Stomach (tissue), 4 donors: ENCODE measurements around the gene PPP1R1A.

ENCODE experiments used
- POLR2AphosphoS5 ChIP-seq, 3 donors: sonication (generic); formaldehyde crosslinking; IDR thresholded peaks; one replicate each; pipeline ENCODE4 v1.6.1; 2016; ENCODE audit warnings: antibody characterized with exemption in 3 of 3
- TF ChIP-seq, protein P1 (sequence below), 7 experiments: fragments of 450-650 bp in 4 of 7; fragments of 200-600 bp in 3 of 7; sonication (generic) in 3 of 7; IDR thresholded peaks; one replicate each; pipeline ENCODE4 v1.5.1; 2016 to 2019; ENCODE audit warnings: antibody characterized with exemption in 7 of 7, control low read depth in 2 of 7, mild to moderate bottlenecking in 1 of 7

GRCh38 chr12:54601841-54602240 lies 13.4 kb upstream of the PPP1R1A start:
- TF ChIP-seq POLR2AphosphoS5 (IDR thresholded peaks at IDR 0.05), result no peak
- TF ChIP-seq, protein P1, sequence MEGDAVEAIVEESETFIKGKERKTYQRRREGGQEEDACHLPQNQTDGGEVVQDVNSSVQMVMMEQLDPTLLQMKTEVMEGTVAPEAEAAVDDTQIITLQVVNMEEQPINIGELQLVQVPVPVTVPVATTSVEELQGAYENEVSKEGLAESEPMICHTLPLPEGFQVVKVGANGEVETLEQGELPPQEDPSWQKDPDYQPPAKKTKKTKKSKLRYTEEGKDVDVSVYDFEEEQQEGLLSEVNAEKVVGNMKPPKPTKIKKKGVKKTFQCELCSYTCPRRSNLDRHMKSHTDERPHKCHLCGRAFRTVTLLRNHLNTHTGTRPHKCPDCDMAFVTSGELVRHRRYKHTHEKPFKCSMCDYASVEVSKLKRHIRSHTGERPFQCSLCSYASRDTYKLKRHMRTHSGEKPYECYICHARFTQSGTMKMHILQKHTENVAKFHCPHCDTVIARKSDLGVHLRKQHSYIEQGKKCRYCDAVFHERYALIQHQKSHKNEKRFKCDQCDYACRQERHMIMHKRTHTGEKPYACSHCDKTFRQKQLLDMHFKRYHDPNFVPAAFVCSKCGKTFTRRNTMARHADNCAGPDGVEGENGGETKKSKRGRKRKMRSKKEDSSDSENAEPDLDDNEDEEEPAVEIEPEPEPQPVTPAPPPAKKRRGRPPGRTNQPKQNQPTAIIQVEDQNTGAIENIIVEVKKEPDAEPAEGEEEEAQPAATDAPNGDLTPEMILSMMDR (IDR thresholded peaks at IDR 0.05), result no peak
